ENCODE measurements around the gene FEZ2. TPM values are rescaled to one million over a fixed set of nuclear protein-coding genes. Genes with fewer than 3 reads are reported as not detected.

FEZ2 gene
- total RNA-seq, 1 donor from 2014 or later, result 43.5 TPM

GRCh38 chr2:36579297-36579664, 18.7 kb downstream of the FEZ2 start:
- Mint-ChIP-seq H3K4me3 (no peak overlapping the region), H3K4me1 (no peaks in the 10 kb centered on the region), H3K9me3 (no peaks in the 10 kb centered on the region), H3K27me3 (ENCODE audit: low read depth) (no peaks in the 10 kb centered on the region), H3K36me3 (ENCODE audit: low read depth) (peaks cover 46% of the 10 kb centered on the region), H3K27ac (ENCODE audit: unreplicated experiment) (no peak overlapping the region)
- no peak for TF ChIP-seq CTCF (conservative IDR thresholded peaks at IDR 0.05)
- DNase-seq (ENCODE audit: low read depth, low spot score), result no peak

GRCh38 chr2:36578343-36579296, 19.3 kb downstream of the FEZ2 start:
- H3K36me3 Mint-ChIP-seq (ENCODE audit: low read depth), result peaks cover 44% of the 10 kb centered on the region
- no peak for TF ChIP-seq CTCF (conservative IDR thresholded peaks at IDR 0.05)
- no peaks in the 10 kb centered on the region for H3K9me3 Mint-ChIP-seq
- no peak overlapping the region for H3K4me3 Mint-ChIP-seq
- H3K27ac Mint-ChIP-seq (ENCODE audit: unreplicated experiment), result no peak overlapping the region
- no peaks in the 10 kb centered on the region for H3K4me1 Mint-ChIP-seq
- no peaks in the 10 kb centered on the region for H3K27me3 Mint-ChIP-seq (ENCODE audit: low read depth)
- no peak for DNase-seq (ENCODE audit: low read depth, low spot score)

GRCh38 chr2:36577884-36578283, 20.1 kb downstream of the FEZ2 start:
- TF ChIP-seq CTCF (conservative IDR thresholded peaks at IDR 0.05), result no peak
- no peak for DNase-seq (ENCODE audit: low read depth, low spot score)
- Mint-ChIP-seq H3K27me3 (ENCODE audit: low read depth) (no peaks in the 10 kb centered on the region), H3K9me3 (no peaks in the 10 kb centered on the region), H3K36me3 (ENCODE audit: low read depth) (peaks cover 44% of the 10 kb centered on the region), H3K4me3 (no peak overlapping the region), H3K4me1 (no peaks in the 10 kb centered on the region), H3K27ac (ENCODE audit: unreplicated experiment) (no peak overlapping the region)

- Mint-ChIP-seq H3K4me1 (peaks cover 8% of the 10 kb centered on the region), H3K9me3 (no peaks in the 10 kb centered on the region), H3K36me3 (ENCODE audit: low read depth) (peaks cover 37% of the 10 kb centered on the region), H3K27me3 (ENCODE audit: low read depth) (no peaks in the 10 kb centered on the region), H3K27ac (ENCODE audit: unreplicated experiment) (no peak overlapping the region), H3K4me3 (no peak overlapping the region)
- TF ChIP-seq CTCF (conservative IDR thresholded peaks at IDR 0.05), result no peak
- no peak for DNase-seq (ENCODE audit: low read depth, low spot score)
Observed at GRCh38 chr2:36574560-36574959, 23.4 kb downstream of the FEZ2 start.

- DNase-seq (ENCODE audit: low read depth, low spot score), result no peak
- Mint-ChIP-seq H3K36me3 (ENCODE audit: low read depth) (peaks cover 24% of the 10 kb centered on the region), H3K27ac (ENCODE audit: unreplicated experiment) (no peak overlapping the region), H3K4me1 (peaks cover 12% of the 10 kb centered on the region), H3K27me3 (ENCODE audit: low read depth) (no peaks in the 10 kb centered on the region), H3K9me3 (no peaks in the 10 kb centered on the region), H3K4me3 (no peak overlapping the region)
- TF ChIP-seq CTCF (conservative IDR thresholded peaks at IDR 0.05), result no peak
Observed at GRCh38 chr2:36573165-36573564, 24.8 kb downstream of the FEZ2 start.

All from neural crest cell (in vitro differentiated cells).